GM18498 (cell line): ENCODE data around the gene SNCA.

Experiments
- ATAC-seq: cut with Tn5 transposase; IDR thresholded peaks from one replicate; pipeline ENCODE4 v1.9.1; 2021; ENCODE audit warnings: mild to moderate bottlenecking, moderate library complexity; ENCODE audit not compliant: unreplicated experiment

Gene SNCA

DNA sequence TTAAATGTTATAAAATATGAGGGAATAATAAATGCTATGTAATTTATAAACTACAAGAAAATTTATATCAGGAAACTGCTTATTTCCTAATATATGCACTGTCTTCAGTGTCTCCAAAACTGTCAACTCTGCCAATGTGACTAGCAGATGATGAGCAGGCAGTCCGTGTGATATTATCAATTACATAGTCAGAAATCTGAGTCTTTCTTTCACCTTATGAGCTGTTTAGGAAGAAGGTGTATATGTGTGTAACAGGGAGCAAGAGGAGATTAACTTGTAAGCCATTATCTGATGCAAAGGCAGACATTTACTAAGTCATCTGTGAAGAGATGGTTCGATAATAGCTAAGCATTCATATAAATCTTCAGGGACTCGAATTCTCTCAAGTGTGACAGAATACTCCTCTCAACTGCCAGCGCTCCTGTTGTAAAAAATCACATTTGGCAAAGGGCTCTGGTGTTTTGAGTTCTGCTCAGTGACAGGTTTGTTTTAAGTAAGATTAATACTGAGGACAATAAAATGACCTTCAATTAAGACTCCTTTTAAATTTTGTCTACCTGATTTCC is 79.7 kb downstream of the SNCA start:
- ATAC-seq, result no peak

DNA sequence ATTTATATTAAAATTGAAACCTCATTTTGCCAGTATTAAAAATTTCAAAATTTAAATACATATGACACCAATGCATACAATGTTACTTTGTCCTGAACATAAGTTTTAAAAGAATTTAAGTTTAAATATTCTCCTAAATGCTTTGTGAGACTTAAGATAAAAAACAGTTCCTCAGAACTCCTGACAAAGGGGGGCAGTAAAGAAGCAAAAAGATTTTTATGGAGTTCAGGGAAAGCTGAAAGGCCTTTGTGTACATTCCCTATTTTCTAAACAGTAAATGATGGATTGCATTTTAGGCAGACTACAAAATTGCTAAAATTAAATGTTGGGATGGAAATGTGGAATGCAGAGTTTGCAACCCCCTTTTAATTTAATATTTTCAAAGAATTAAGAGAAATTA is 81.7 kb downstream of the SNCA start:
- no peak for ATAC-seq

DNA sequence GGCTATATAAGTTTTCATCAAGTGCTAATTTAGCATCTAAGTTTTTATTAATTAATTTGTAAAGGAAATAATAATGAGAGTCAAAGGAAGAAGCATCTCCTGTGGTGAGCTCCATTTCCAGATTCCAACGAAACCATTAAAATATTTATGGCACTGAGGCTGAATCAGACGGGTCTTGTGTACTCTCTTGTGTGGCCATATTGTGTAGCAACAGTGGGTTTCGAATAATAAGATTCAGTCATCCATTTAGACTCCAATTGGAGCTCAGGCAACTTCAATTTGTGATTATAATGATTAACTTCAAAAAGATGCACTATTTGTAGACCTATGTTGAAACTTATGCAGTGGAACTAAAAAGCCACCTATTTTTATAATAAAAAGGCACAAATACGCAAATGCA is 82.4 kb downstream of the SNCA start:
- no peak for ATAC-seq

DNA sequence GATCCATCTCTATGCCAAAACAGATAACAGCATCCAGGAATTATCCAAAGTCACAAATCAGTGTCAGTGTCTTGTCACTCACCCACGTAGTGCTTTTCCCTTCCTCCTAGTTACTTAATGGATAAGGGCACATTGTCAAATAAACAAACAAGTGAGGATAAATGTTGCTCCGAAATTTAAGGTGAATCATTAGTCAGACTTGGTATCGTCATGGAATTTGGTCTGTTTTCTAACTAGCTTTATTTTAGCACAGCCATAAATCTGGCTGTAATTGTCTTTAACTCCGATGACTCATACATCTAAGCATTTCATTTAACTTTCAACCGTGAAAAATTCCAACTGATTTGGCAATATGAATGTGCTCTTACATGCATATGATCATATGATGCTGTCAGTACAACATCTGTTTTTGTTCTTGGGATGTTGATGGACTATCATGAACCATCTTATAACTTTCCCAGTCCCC is 83.3 kb downstream of the SNCA start:
- no peak for ATAC-seq

DNA sequence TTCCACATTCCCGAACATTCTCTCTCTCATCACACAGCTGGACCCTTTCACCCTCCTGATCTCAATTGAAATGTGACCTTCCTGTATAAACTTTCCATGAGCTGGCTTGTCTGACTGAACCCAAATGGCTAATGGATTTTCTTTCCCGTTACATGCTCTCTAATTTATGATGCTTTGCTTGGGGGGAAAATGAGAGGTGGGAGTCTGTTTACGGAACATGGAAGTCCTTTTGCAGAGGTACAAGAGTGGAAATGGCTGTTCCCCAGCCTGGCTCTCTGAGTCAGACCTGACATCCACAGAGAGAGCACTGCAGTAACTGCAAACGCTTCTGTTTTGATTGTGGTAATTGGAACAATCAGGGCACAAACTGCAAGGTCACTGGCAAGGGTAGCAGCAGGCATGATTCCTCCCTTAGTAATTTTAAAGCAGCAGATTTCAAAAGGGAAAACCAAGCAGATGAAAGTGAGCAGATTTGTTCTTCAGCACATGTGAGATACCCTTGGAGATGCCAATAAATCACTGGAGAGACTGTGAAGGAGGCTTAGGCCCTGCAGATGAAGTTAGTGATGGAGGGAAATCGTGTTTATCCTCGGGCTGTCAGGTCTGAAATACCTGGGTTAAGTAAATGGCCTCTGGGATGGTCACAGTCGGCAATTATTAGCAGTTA is 83.9 kb downstream of the SNCA start:
- ATAC-seq, result no peak

DNA sequence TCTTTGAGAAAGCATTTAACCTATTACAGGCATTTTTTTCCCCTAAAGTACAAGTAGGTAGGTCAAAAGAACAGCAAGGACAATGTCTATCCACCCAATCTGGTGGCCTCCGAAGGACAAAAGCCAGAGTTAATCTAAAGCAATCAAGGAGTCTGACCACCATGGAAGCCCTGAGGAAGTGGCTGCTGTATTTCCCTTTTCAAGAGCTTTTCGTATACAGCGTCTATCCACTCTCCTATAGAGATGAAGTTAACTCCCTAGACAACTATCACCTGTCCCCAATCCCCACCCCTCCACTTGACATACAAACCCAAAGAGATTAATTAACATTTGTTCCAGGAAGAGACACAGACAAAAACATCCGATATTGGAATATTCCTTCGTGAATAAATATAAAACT is 85.5 kb downstream of the SNCA start:
- ATAC-seq, result no peak

DNA sequence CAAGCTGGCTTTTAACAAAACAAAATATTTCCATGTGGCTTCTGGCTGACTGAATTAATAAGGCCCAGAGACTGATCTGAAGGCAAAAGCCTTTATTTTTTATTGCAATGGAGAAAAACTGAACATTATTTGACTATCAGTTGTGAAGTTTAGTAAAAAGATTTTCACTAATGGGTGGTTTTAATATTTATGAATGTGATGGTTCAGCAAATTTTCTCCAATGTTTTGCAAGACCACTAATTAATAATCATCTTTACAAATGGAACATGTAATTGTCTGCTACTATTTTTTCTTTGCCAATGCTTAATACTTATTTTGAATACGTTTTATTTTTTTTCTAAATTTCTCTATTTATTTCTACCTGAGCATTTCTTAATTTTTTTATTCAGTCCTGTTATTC is 90.6 kb downstream of the SNCA start:
- no peak for ATAC-seq

DNA sequence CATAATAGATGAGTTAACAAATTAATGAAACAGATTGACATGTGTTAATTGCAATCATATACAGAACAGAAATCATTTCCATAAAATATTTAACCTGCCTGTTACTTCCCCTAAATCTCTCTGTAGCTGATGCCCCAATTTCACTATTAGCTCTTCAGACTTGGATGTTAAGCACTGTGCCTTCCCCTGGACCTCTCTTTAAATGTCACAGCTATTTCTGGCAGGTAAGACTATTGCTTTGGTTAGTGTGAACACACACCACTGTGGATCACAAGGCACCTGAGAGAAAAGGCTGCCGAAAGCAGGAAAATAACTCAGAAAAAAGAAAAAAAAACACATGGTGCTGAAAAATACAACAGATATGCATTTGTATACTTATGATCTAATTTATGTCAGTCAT is 91.3 kb downstream of the SNCA start:
- no peak for ATAC-seq

DNA sequence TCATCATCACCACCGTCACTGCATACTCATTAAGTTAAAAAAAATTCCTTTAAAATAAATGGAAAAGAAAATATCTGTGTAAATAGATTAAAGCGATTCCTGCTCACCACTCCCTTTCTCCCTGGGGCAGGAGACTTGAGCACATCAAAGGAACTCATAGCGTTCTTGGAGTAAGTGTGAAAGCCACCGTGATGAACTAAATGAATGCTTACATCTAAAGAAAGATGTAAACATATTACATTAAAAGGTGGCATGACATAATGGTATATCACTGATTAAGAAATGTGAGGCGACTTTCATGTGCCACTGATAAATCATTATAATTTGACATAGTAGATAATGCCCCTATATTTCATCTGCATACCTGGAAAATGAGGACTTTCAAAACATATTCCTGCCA is 92.0 kb downstream of the SNCA start:
- no peak for ATAC-seq

DNA sequence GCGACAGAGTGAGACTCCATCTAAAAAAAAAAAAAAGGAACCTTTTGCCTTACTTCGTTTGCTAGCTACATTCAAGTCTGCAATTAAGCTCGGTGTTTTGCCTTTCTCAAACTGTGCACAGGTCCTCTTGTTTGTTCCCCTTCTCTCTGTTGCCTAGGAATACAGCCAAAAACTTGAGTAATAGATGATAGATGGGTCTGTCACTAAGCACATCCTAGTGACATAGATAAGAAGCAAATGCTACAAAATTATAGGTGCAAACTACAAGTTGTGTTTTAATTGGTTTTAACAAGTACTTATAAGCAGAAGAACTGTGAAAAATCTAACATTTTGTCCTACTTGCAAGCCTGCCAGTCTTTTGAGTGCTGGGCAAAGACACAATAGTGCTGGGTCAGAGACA is 95.2 kb downstream of the SNCA start:
- no peak for ATAC-seq

DNA sequence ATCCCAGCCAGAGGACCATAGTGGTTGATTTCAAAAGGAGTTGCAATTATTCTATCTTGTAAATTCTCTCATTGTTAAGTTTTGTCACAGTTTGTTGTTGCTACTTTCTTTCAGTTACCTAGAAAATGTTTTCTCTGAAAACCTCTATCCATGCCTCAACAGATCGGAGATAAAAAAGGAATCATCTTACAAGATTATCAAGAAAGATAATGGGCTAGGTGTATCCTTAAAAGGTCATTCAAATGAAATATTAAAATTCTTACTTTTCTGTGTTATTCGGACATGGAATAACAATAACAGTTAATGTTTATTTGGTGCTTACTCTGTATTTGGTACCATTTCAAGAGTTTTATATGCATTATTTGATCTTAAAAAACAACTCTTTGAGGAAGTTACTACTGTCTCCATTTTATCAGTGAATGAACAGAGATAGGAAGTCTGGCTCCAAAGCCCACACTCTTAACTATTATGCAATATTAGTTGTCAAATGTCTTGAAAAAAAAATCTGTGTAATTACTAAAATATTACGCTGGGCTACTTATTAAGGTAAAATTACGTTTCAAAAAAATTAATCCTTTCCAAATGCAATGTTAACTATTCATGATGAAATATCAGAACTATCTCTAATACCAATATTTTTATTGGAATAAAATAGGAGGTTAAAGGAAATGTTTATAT is 97.5 kb downstream of the SNCA start:
- no peak for ATAC-seq

DNA sequence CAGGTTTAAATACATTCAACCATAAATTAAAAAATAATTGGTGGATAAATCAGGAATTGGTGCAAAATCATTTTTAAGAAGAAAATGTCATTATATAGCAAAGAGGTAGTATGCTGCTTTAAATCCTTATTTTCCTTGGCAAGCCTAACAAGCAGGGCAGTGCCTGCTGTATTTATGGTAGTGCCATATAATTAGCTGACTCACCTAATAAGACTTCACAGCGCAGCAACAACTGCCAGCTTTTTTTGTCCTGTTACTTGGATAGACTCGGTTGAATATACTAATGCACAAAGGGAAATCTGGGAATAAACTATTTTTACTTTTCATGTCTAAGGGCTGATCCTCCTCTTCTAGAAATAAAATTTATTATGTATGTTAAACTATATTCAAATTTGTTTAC is 99.1 kb downstream of the SNCA start:
- ATAC-seq, result no peak

DNA sequence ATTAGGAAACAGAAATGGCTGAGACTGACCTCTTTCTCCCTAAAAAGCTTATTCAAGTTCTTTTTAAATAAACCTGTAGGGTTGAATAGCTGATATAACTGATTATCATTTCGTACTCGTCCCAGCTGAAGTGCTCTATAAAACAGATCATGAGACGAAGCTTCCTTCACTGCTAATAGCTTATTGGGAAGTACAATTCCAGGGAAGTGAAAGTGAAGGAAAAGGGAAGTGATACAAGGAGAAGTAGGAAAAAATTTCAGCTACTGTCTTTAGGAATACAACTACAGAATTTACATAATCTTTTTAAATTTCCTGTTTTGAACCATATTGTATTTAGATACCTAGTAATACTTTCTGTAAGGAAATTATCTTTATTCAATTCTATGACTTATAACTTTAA is 103.0 kb downstream of the SNCA start:
- no peak for ATAC-seq

DNA sequence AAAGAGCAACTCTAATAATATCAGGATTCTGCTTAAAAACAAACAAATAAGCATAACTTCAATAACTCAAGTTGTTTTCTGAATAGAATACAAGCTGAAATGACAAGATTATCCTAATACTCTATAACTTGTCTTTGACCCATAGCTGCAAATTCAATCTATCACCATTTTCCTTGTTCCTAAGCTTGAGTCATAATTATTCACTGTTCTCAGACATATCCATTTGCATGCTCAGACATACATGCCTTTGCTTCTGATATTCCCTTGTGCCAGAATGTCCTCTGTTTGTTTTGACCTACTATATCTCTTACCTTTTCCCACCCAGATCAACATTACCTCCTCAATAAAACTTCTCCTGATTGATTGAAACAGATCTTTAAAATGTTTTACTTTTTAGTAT is 109.7 kb downstream of the SNCA start:
- no peak for ATAC-seq

DNA sequence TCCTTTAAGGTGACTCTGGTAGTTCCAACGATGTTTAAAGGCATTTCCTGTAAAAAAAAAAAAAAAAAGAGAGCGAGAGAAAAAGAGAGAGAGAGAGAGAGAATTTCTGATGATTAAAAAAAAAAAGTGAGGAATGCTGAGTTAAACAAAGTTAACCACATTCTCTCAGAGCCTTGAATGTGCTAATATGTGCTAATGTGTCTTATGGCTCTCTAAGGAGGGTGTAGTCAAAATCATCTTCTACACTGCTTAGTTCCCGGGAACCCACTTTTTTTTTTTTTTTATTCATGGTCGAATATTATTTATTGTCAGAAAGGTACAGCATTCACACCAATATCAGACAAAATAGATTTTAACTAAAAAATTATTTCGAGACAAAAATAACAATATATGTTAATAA is 111.7 kb downstream of the SNCA start:
- ATAC-seq, result no peak

DNA sequence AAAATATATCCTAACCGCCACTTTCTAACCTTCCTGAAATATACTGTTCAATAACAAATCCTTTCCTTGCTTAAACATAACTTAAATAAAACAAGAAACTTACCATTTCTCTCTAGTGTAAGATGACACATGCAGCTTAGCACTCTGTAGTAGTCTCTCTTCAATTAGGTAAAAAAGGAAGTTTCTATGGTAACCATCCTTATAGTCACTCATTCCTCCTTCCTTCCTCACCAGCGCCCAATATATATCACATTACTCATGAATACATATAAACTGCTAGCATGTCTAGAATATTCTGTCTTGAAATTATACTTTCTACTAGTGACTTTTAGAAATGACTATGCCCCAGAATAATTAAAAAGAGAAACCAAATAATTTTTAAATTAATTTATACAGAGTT is 112.2 kb downstream of the SNCA start:
- no peak for ATAC-seq

DNA sequence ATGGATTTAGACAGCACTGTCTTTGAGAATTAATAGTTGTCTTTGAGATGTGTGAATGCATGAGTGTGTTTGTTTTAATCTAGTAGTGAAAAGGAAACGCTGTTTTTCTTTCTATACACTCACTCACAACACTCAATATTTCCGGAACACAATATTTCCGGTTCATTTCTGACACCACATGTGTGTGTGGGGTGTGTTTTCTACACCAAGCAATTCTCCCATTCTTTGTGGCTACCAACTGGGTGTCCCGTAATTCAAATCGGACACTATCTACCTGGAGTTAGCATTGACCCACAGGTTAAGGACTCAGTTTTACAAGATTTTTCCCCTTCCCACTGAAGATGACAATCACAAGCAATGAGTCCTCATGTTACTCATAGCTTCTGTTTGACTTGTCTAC is 113.9 kb downstream of the SNCA start:
- ATAC-seq, result no peak

DNA sequence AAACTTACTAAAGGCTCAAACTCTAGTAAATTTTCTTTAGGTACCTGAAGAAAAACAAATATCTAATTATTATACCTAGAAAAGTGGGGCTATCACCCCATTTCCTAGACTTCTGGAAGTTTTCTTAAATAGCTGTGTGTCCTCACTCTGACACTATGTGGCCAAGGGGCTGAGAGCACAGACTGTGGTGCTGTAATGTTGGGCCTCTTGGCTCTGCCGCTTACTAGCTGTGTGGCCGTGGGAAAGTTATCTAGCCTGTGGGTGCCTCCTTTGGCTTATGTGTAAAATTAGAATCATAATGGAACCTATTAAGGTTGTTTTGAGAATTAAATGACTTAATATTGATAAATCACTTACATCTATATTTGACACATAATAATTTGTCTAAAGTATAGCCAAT is 114.4 kb downstream of the SNCA start:
- ATAC-seq, result no peak

DNA sequence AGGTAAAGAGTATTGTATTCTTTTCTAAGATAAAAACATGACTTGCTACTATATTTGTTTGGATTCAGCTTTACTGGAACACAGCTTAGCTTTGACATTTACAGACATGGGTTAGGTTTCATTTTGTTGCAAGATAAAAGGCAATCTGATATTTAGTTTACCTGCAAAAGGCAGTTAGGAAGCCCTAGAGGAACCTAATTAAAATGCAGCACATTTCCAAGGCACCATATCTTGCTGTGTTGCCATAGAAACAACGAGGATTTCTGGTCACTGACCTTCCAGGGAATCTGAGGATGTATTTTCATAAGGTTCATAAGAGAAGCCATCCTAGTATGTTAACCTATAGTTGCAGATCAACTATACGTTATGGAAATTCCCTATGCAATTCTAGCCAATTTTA is 116.0 kb downstream of the SNCA start:
- ATAC-seq, result no peak

DNA sequence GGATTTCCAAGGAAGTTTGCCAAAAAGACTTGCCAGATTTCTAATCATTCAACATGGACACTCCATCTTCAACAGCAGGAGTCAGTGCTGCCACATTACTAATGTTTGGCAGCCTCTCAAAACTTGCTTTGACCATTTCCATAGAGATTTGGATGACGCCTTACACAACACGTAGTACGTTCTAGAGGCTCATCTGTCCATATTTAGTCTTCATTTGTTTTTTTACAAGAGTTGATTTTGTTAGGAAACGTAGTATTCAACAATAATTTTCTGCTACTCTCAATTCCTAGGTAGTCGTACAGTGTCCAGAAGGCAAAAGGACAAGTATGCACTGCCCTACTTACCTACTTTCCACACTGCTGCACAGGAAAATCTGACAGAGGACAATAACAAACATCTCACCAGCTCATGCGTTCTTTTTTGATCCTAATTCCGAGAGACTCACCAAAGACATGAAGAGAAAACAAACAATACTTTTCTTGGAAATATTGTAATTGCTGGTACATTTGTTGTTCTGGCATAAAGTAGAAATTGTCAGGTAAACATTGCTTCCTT is 117.3 kb downstream of the SNCA start:
- ATAC-seq, result no peak

DNA sequence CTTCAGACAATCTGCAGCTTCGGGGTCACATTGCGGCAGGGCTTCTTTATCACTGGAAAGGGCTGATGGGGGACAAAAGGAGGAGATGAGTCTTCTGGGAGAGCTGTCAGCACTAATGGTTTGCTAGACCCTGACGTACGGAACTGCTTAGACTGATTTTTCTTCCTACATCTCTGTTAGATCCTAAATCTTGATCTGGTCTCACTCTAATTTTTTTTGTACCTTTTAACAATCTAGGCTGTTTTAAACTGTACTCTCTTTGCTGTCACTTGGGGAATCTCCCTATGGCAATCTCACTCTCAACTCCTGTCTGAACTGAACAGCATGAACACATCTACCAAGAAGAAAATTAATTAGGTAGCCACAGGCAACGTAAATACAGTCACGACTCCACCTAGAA is 120.1 kb downstream of the SNCA start:
- ATAC-seq, result no peak

DNA sequence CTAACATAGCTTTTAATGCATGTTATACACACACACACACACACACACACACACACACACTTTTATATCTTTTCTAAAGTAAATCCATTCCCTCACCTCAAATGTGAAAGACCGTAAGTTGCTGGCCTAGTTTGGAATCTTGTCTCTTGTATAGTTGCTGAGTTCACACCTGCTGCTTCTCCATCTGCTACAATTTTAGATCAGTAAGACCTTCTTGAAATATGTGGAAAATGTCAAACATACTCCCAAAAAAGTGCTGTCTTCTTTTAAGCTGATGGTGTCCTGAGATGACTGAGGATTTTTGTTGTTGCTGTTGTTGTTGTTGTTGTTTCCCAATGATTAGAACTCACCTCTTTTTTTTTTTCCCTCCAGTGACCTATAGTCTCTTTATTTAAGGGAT is 121.3 kb downstream of the SNCA start:
- no peak for ATAC-seq
